Astrocyte (in vitro differentiated cells and primary cell): Measurements from ENCODE around the gene ANKLE2. TPM values are rescaled to one million over a fixed set of nuclear protein-coding genes. Genes with fewer than 3 reads are reported as not detected.

Experiments used
- DNase-seq: peaks from one replicate; pipeline ENCODE4 v3.0.0-alpha.2; 2010; ENCODE audit warnings: low read depth
- FAIRE-seq: peaks from 2 replicates; lab custom pipeline; 2011; peaks lifted over from hg19 to GRCh38; lab: Jason Lieb, UNC
- H2AFZ ChIP-seq: 2 replicates; pipeline ENCODE4 v1.6.0; 2012; ENCODE audit warnings: low read depth, low read length, inconsistent platforms
- H3K27ac ChIP-seq: 2 replicates; pipeline ENCODE4 v1.5.1; 2011; ENCODE audit warnings: low read depth, low read length, inconsistent platforms
- H3K27me3 ChIP-seq: 2 replicates; pipeline ENCODE4 v1.6.0; 2011; ENCODE audit warnings: low read length, inconsistent platforms; ENCODE audit not compliant: insufficient read depth
- H3K36me3 ChIP-seq: 2 replicates; pipeline ENCODE4 v1.5.1; 2011; ENCODE audit warnings: low read length, inconsistent platforms; ENCODE audit not compliant: insufficient read depth
- H3K4me1 ChIP-seq: 2 replicates; pipeline ENCODE4 v1.5.1; 2011; ENCODE audit warnings: low read length, inconsistent platforms; ENCODE audit not compliant: insufficient read depth
- H3K4me2 ChIP-seq: 2 replicates; pipeline ENCODE4 v1.6.0; 2012; ENCODE audit warnings: low read length, inconsistent platforms
- H3K4me3 ChIP-seq: 2 replicates; pipeline ENCODE4 v1.5.1; 2011; ENCODE audit warnings: low read depth, mild to moderate bottlenecking, low read length, inconsistent platforms; ENCODE audit not compliant: insufficient read depth
- H3K79me2 ChIP-seq: 2 replicates; pipeline ENCODE4 v1.6.0; 2012; ENCODE audit warnings: mild to moderate bottlenecking, low read length, inconsistent platforms; ENCODE audit not compliant: insufficient read depth
- H3K9ac ChIP-seq: 2 replicates; pipeline ENCODE4 v1.6.0; 2012; ENCODE audit warnings: mild to moderate bottlenecking, low read length, inconsistent platforms
- H3K9me3 ChIP-seq: 2 replicates; pipeline ENCODE4 v1.5.1; 2012; ENCODE audit warnings: low read depth, mild to moderate bottlenecking, low read length, inconsistent platforms; ENCODE audit not compliant: insufficient read depth
- H4K20me1 ChIP-seq: 2 replicates; pipeline ENCODE4 v1.6.0; 2012; ENCODE audit warnings: low read length, inconsistent platforms; ENCODE audit not compliant: insufficient read depth
- H3K27ac Mint-ChIP-seq: one replicate; pipeline ENCODE4 v1.8.0; 2021; ENCODE audit warnings: mild to moderate bottlenecking, mixed read lengths; ENCODE audit not compliant: unreplicated experiment
- H3K27me3 Mint-ChIP-seq: one replicate; pipeline ENCODE4 v1.8.0; 2021; ENCODE audit warnings: low read depth, mixed read lengths; ENCODE audit not compliant: unreplicated experiment
- H3K36me3 Mint-ChIP-seq: one replicate; pipeline ENCODE4 v1.8.0; 2021; ENCODE audit warnings: low read depth, mixed read lengths; ENCODE audit not compliant: unreplicated experiment
- H3K4me1 Mint-ChIP-seq: one replicate; pipeline ENCODE4 v1.8.0; 2021; ENCODE audit warnings: low read depth, mixed read lengths; ENCODE audit not compliant: unreplicated experiment
- H3K4me3 Mint-ChIP-seq: one replicate; pipeline ENCODE4 v1.8.0; 2021; ENCODE audit warnings: mild to moderate bottlenecking, moderate library complexity, mixed read lengths; ENCODE audit not compliant: unreplicated experiment
- H3K9me3 Mint-ChIP-seq: one replicate; pipeline ENCODE4 v1.8.0; 2021; ENCODE audit warnings: mild to moderate bottlenecking, mixed read lengths; ENCODE audit not compliant: unreplicated experiment
- CTCF ChIP-seq: IDR thresholded peaks from 2 replicates; pipeline ENCODE4 v1.5.1; 2011; ENCODE audit warnings: low read depth, mild to moderate bottlenecking, inconsistent platforms, low read length, moderate library complexity; ENCODE audit not compliant: insufficient read depth
- EZH2 ChIP-seq: IDR thresholded peaks from 2 replicates; pipeline ENCODE4 v1.6.1; 2012; ENCODE audit warnings: mild to moderate bottlenecking, low read length, inconsistent platforms; ENCODE audit not compliant: insufficient read depth
- total RNA-seq: library from RNA; stranded (reverse); gene quantifications from 2 replicates; pipeline ENCODE4 v1.2.1, GENCODE V29; 2021

ANKLE2 gene
- total RNA-seq, 1 donor from 2014 or later, result 140 TPM

GRCh38 chr12:132687211-132688164 is 74.1 kb downstream of the ANKLE2 start, which contains the start of the genes POLE and PXMP2:
POLE (minus strand) TSS chr12:132687342; CDS start chr12:132687315, 27 bp downstream.
PXMP2 (plus strand) TSS chr12:132687587; CDS start chr12:132687671, 84 bp downstream.
- peaks cover 2% of the 10 kb centered on the region for H3K4me1 Mint-ChIP-seq
- H3K9me3 Mint-ChIP-seq, result no peaks in the 10 kb centered on the region
- peaks cover 2% of the 10 kb centered on the region for H3K36me3 Mint-ChIP-seq
- peaks cover 34% of the 10 kb centered on the region for H3K79me2 ChIP-seq
- peak within 1 kb of the TSS; percentile 73 for H2AFZ ChIP-seq
- no peaks in the 10 kb centered on the region for H3K36me3 ChIP-seq
- TF ChIP-seq EZH2, result no peak
- TF ChIP-seq CTCF, result no peak
- H3K9ac ChIP-seq, result peak within 1 kb of the TSS; percentile 83
- peak within 1 kb of the TSS; percentile 66 for H3K4me3 ChIP-seq
- DNase-seq, result peak; percentile 82
- peak within 1 kb of the TSS; percentile 73 for H3K4me3 Mint-ChIP-seq
- peaks cover 2% of the 10 kb centered on the region for H3K4me1 ChIP-seq
- H3K4me2 ChIP-seq, result peak within 1 kb of the TSS; percentile 86
- no peak for FAIRE-seq
- H3K27ac ChIP-seq, result peak within 1 kb of the TSS; percentile 56
- H3K27me3 ChIP-seq, result no peaks in the 10 kb centered on the region
- H4K20me1 ChIP-seq, result peaks cover 15% of the 10 kb centered on the region
- H3K27ac Mint-ChIP-seq, result no peak within 1 kb of the TSS
- H3K27me3 Mint-ChIP-seq, result no peaks in the 10 kb centered on the region
- no peaks in the 10 kb centered on the region for H3K9me3 ChIP-seq

- Histone ChIP-seq H3K27me3 (no peaks in the 10 kb centered on the region), H4K20me1 (peaks cover 15% of the 10 kb centered on the region), H3K4me3 (peak overlapping the region; percentile 66), H3K9me3 (no peaks in the 10 kb centered on the region), H3K4me1 (peaks cover 2% of the 10 kb centered on the region), H3K4me2 (peak overlapping the region; percentile 86), H2AFZ (peak overlapping the region; percentile 73), H3K9ac (peak overlapping the region; percentile 83), H3K79me2 (peaks cover 36% of the 10 kb centered on the region), H3K27ac (peak overlapping the region; percentile 56), H3K36me3 (no peaks in the 10 kb centered on the region)
- Mint-ChIP-seq H3K36me3 (peaks cover 2% of the 10 kb centered on the region), H3K27me3 (no peaks in the 10 kb centered on the region), H3K9me3 (no peaks in the 10 kb centered on the region), H3K4me1 (peaks cover 2% of the 10 kb centered on the region), H3K4me3 (peak overlapping the region; percentile 73), H3K27ac (no peak overlapping the region)
- FAIRE-seq, result no peak
- no peak for TF ChIP-seq CTCF
- TF ChIP-seq EZH2, result no peak
- DNase-seq, result no peak
Observed at GRCh38 chr12:132686825-132687210, 74.8 kb downstream of the ANKLE2 start.
